ENCODE measurements around the gene FBXW10. TPM values are rescaled to one million over a fixed set of nuclear protein-coding genes. Genes with fewer than 3 reads are reported as not detected.
"Not testable (repeated sequence)": the region's sequence is repeated elsewhere in the genome, so short reads cannot be mapped to it uniquely, and the experiment has no call there.

Gene FBXW10
- total and polyA plus RNA-seq, 2 of the 4 experiments (the other 2 are of a cell fraction): not detected

GRCh38 chr17:18747501-18747900, 3.6 kb downstream of the FBXW10 start:
- H3K79me1 ChIP-seq (ENCODE audit: low read depth in 1 of 2, low read length in 2 of 2); H3K9me1 ChIP-seq (ENCODE audit: insufficient read depth, low read length); H2AFZ ChIP-seq (replicated peaks; ENCODE audit: low read length, poor library complexity); POLR2A ChIA-PET (ENCODE audit: unreplicated experiment); ATAC-seq (ENCODE audit: low read depth); BruUV-seq (replicated peaks); H3K56ac ChIP-seq (ENCODE audit: extremely low read depth, insufficient read depth, low read length); H2BK120ac ChIP-seq (ENCODE audit: low read depth, low read length); CTCF ChIA-PET; H3K23ac ChIP-seq (ENCODE audit: low read depth, low read length); H2BK20ac ChIP-seq (ENCODE audit: low read depth, low read length); in situ Hi-C loops (cut with MboI; ENCODE audit: low sequenced_read_pairs); H3K27ac ChIP-seq (ENCODE audit: insufficient read depth, low read length); H3K4ac ChIP-seq (ENCODE audit: low read depth, low read length); H3K27me3 ChIP-seq (ENCODE audit: control insufficient read depth, insufficient read depth, low read length); H3K4me2 ChIP-seq (ENCODE audit: low read depth, low read length); H3K18ac ChIP-seq (ENCODE audit: low read depth, low read length); H3K36me3 ChIP-seq (ENCODE audit: control insufficient read depth, insufficient read depth, low read length); H4K8ac ChIP-seq (ENCODE audit: low read depth in 2 of 2, low read length in 2 of 2); H3K4me1 ChIP-seq (ENCODE audit: control insufficient read depth, insufficient read depth, low read length); H2BK5ac ChIP-seq (ENCODE audit: low read depth, low read length, poor library complexity, severe bottlenecking); H2BK15ac ChIP-seq (ENCODE audit: low read depth, low read length); H4K5ac ChIP-seq (ENCODE audit: low read depth, low read length); H4K20me1 ChIP-seq (ENCODE audit: insufficient read depth, low read length); H3K4me3 ChIP-seq (ENCODE audit: insufficient read depth, low read depth, low read length); H3K9me3 ChIP-seq (ENCODE audit: control insufficient read depth, insufficient read depth, low read length); H4K91ac ChIP-seq (ENCODE audit: insufficient read depth, low read depth, low read length); intact Hi-C loops (cut with micrococcal nuclease); dilution Hi-C loops (cut with HindIII; ENCODE audit: low sequenced_read_pairs, unreplicated experiment); H2AK5ac ChIP-seq (ENCODE audit: low read depth, low read length); H3K14ac ChIP-seq (replicated peaks; ENCODE audit: low read depth, low read length); H3K9ac ChIP-seq (ENCODE audit: low read depth, low read length); H2AK9ac ChIP-seq (replicated peaks; ENCODE audit: low read depth, low read length, poor library complexity): not testable (repeated sequence)
- peak; percentile 25 for DNase-seq
- no CpG with 5 or more reads among the region's 6 CpGs for WGBS, 2 experiments (ENCODE audit: extremely low coverage in 2 of 2, insufficient read length in 1 of 2)

GRCh38 chr17:18750242-18750641, 6.4 kb downstream of the FBXW10 start:
- H4K91ac ChIP-seq (ENCODE audit: insufficient read depth, low read depth, low read length); BruUV-seq (replicated peaks); H3K14ac ChIP-seq (replicated peaks; ENCODE audit: low read depth, low read length); H3K18ac ChIP-seq (ENCODE audit: low read depth, low read length); POLR2A ChIA-PET (ENCODE audit: unreplicated experiment); in situ Hi-C loops (cut with MboI; ENCODE audit: low sequenced_read_pairs); H3K4ac ChIP-seq (ENCODE audit: low read depth, low read length); H2BK20ac ChIP-seq (ENCODE audit: low read depth, low read length); ATAC-seq (ENCODE audit: low read depth); H2BK15ac ChIP-seq (ENCODE audit: low read depth, low read length); H3K27me3 ChIP-seq (ENCODE audit: control insufficient read depth, insufficient read depth, low read length); intact Hi-C loops (cut with micrococcal nuclease); dilution Hi-C loops (cut with HindIII; ENCODE audit: low sequenced_read_pairs, unreplicated experiment); DNase-seq; H4K20me1 ChIP-seq (ENCODE audit: insufficient read depth, low read length); CTCF ChIA-PET; H3K79me1 ChIP-seq (ENCODE audit: low read depth in 1 of 2, low read length in 2 of 2); H2AFZ ChIP-seq (replicated peaks; ENCODE audit: low read length, poor library complexity); H3K23ac ChIP-seq (ENCODE audit: low read depth, low read length); H3K56ac ChIP-seq (ENCODE audit: extremely low read depth, insufficient read depth, low read length); H2BK5ac ChIP-seq (ENCODE audit: low read depth, low read length, poor library complexity, severe bottlenecking); H3K36me3 ChIP-seq (ENCODE audit: control insufficient read depth, insufficient read depth, low read length); H3K4me2 ChIP-seq (ENCODE audit: low read depth, low read length); H3K4me1 ChIP-seq (ENCODE audit: control insufficient read depth, insufficient read depth, low read length); H3K27ac ChIP-seq (ENCODE audit: insufficient read depth, low read length); H2BK120ac ChIP-seq (ENCODE audit: low read depth, low read length); H4K5ac ChIP-seq (ENCODE audit: low read depth, low read length); H3K9me3 ChIP-seq (ENCODE audit: control insufficient read depth, insufficient read depth, low read length); H2AK5ac ChIP-seq (ENCODE audit: low read depth, low read length); H3K9me1 ChIP-seq (ENCODE audit: insufficient read depth, low read length); H2AK9ac ChIP-seq (replicated peaks; ENCODE audit: low read depth, low read length, poor library complexity); H4K8ac ChIP-seq (ENCODE audit: low read depth in 2 of 2, low read length in 2 of 2); H3K9ac ChIP-seq (ENCODE audit: low read depth, low read length); H3K4me3 ChIP-seq (ENCODE audit: insufficient read depth, low read depth, low read length): not testable (repeated sequence)
- WGBS, 2 experiments (ENCODE audit: extremely low coverage in 2 of 2, insufficient read length in 1 of 2): no CpG with 5 or more reads among the region's 1 CpG

All from IMR-90 (cell line).